Muscle layer of colon (tissue), 2 donors: ENCODE measurements around the gene KIF21A.

Experiments
- H3K27ac ChIP-seq: one replicate; pipeline ENCODE4 v1.7.0; 2013; ENCODE audit warnings: low read depth, mild to moderate bottlenecking, low read length, moderate library complexity
- H3K27me3 ChIP-seq, 2 donors: one replicate each; pipeline ENCODE4 v1.7.0; 2013; ENCODE audit warnings: low read length in 2 of 2, mild to moderate bottlenecking in 2 of 2; ENCODE audit not compliant: insufficient read depth in 2 of 2, control insufficient read depth in 1 of 2
- H3K36me3 ChIP-seq: one replicate; pipeline ENCODE4 v1.7.0; 2013; ENCODE audit warnings: mild to moderate bottlenecking, low read length; ENCODE audit not compliant: insufficient read depth
- H3K4me1 ChIP-seq: one replicate; pipeline ENCODE4 v1.7.0; 2013; ENCODE audit warnings: mild to moderate bottlenecking, low read length; ENCODE audit not compliant: insufficient read depth
- H3K4me3 ChIP-seq, 2 donors: one replicate each; pipeline ENCODE4 v1.7.0; 2013; ENCODE audit warnings: low read length in 2 of 2, low read depth in 1 of 2, mild to moderate bottlenecking in 1 of 2, moderate library complexity in 1 of 2
- H3K9ac ChIP-seq: one replicate; pipeline ENCODE4 v1.7.0; 2013; ENCODE audit warnings: low read length
- H3K9me3 ChIP-seq: one replicate; pipeline ENCODE4 v1.7.0; 2013; ENCODE audit warnings: mild to moderate bottlenecking, low read length
- donor health status: abdominal sarcoma.
- donor health status: Adenocarcinoma of cecum.

Gene KIF21A

GRCh38 chr12:39252628-39253027 is 190.3 kb downstream of the KIF21A start:
- no peaks in the 10 kb centered on the region for H3K9me3 ChIP-seq
- no peaks in the 10 kb centered on the region for H3K4me1 ChIP-seq
- no peak overlapping the region for H3K27ac ChIP-seq
- no peaks in the 10 kb centered on the region for H3K36me3 ChIP-seq
- H3K9ac ChIP-seq = no peak overlapping the region
- H3K27me3 ChIP-seq = no peaks in the 10 kb centered on the region
- H3K4me3 ChIP-seq = no peak overlapping the region
